ENCODE measurements around the gene MIB1. TPM values are rescaled to one million over a fixed set of nuclear protein-coding genes. Genes with fewer than 3 reads are reported as not detected.

The MIB1 gene
- total RNA-seq, 1 experiment from 2014 or later = 70.5 TPM

DNA sequence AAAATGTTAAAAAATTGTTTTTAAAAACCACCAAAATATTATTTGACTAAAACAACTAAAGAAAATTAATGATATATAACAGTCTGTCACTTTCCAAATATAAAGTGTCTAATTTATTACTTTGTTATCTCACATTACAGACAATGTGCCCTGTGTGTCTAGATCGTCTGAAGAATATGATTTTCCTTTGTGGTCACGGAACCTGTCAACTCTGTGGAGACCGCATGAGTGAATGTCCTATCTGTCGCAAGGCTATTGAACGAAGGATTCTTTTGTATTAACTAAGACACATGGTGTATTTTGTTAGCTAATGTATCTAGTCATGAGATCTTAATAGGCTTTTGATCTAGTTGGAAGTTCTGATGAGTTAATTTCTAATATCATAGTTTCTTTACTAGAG lies 123.8 kb downstream of the MIB1 start:
- Histone ChIP-seq H3K36me3 (ENCODE audit: insufficient read depth, low read length, poor library complexity, severe bottlenecking) (peaks cover 38% of the 10 kb centered on the region), H3K9me3 (ENCODE audit: low read depth, low read length, poor library complexity, severe bottlenecking) (no peaks in the 10 kb centered on the region), H3K4me3 (ENCODE audit: low read depth, low read length, poor library complexity, severe bottlenecking) (no peak overlapping the region), H3K27ac (ENCODE audit: low read depth, low read length, poor library complexity, severe bottlenecking) (no peak overlapping the region), H3K27me3 (replicated peaks; ENCODE audit: insufficient read depth, low read depth, low read length, poor library complexity) (no peaks in the 10 kb centered on the region), H3K4me1 (ENCODE audit: insufficient read depth, low read length, poor library complexity, severe bottlenecking) (peaks cover 8% of the 10 kb centered on the region)
- intact Hi-C loops (cut with micrococcal nuclease; ENCODE audit: unreplicated experiment) = no loop called here
- CTCF ChIA-PET = no interaction called here
- TF ChIP-seq CTCF (conservative IDR thresholded peaks at IDR 0.05; ENCODE audit: low read depth, low read length) (no peak), EZH2 (IDR thresholded peaks at IDR 0.05; ENCODE audit: borderline replicate concordance, low read depth, low read length, poor library complexity, severe bottlenecking) (no peak)
- DNase-seq (ENCODE audit: low spot score) = no peak
- POLR2A ChIA-PET (ENCODE audit: low non-redundant PET) = no interaction called here
- no TSS peak for BruUV-seq (replicated peaks)

DNA sequence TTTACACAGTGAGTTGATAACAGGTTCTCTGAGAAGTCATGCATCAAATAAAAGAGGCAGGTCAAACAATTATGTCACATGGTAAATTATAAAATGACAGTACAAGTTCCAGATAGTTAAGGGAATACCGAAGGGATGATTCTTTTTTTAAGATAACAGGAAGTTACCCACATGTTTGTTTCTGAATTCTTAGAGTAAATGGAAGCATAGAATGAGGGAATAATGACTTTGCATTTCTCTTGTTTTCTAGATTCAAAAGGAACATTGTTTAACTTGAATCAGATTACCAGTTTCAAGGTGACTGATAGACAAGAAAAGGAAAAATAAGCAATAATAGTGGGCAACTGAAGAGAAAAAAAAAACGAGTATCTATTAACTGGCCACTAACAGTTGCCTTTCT lies 124.5 kb downstream of the MIB1 start:
- Histone ChIP-seq H3K4me1 (ENCODE audit: insufficient read depth, low read length, poor library complexity, severe bottlenecking) (peaks cover 9% of the 10 kb centered on the region), H3K4me3 (ENCODE audit: low read depth, low read length, poor library complexity, severe bottlenecking) (no peak overlapping the region), H3K9me3 (ENCODE audit: low read depth, low read length, poor library complexity, severe bottlenecking) (no peaks in the 10 kb centered on the region), H3K36me3 (ENCODE audit: insufficient read depth, low read length, poor library complexity, severe bottlenecking) (peaks cover 38% of the 10 kb centered on the region), H3K27me3 (replicated peaks; ENCODE audit: insufficient read depth, low read depth, low read length, poor library complexity) (no peaks in the 10 kb centered on the region), H3K27ac (ENCODE audit: low read depth, low read length, poor library complexity, severe bottlenecking) (no peak overlapping the region)
- TF ChIP-seq EZH2 (IDR thresholded peaks at IDR 0.05; ENCODE audit: borderline replicate concordance, low read depth, low read length, poor library complexity, severe bottlenecking) (no peak), CTCF (conservative IDR thresholded peaks at IDR 0.05; ENCODE audit: low read depth, low read length) (no peak)
- DNase-seq (ENCODE audit: low spot score) = no peak
- ChIA-PET CTCF (no interaction called here), POLR2A (ENCODE audit: low non-redundant PET) (no interaction called here)
- intact Hi-C loops (cut with micrococcal nuclease; ENCODE audit: unreplicated experiment) = no loop called here
- no TSS peak for BruUV-seq (replicated peaks)

DNA sequence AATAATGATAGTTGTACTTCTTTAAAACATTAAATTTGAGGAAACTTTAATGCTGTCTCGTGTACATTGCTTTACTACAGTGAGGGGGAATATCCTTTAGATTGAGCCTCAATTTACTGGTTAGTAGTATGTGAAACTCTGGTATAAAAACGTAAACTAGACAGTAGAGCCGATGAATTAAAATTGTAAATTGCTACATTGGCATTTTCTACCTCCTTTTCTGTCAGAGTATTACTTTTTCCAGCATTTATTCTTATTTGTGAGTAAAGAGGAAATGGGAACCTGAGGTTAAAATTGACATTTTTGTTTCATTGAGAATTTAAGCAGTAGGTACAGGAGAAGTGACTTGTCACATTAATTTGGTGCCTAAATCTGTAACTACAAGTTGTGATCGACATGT lies 128.2 kb downstream of the MIB1 start:
- H3K9me3 ChIP-seq (ENCODE audit: low read depth, low read length, poor library complexity, severe bottlenecking) = no peaks in the 10 kb centered on the region
- POLR2A ChIA-PET (ENCODE audit: low non-redundant PET) = no interaction called here
- TF ChIP-seq CTCF (conservative IDR thresholded peaks at IDR 0.05; ENCODE audit: low read depth, low read length) = no peak
- TF ChIP-seq EZH2 (IDR thresholded peaks at IDR 0.05; ENCODE audit: borderline replicate concordance, low read depth, low read length, poor library complexity, severe bottlenecking) = no peak
- no peaks in the 10 kb centered on the region for H3K27me3 ChIP-seq (replicated peaks; ENCODE audit: insufficient read depth, low read depth, low read length, poor library complexity)
- peaks cover 9% of the 10 kb centered on the region for H3K4me1 ChIP-seq (ENCODE audit: insufficient read depth, low read length, poor library complexity, severe bottlenecking)
- peaks cover 20% of the 10 kb centered on the region for H3K36me3 ChIP-seq (ENCODE audit: insufficient read depth, low read length, poor library complexity, severe bottlenecking)
- CTCF ChIA-PET = no interaction called here
- BruUV-seq (replicated peaks) = no TSS peak
- H3K4me3 ChIP-seq (ENCODE audit: low read depth, low read length, poor library complexity, severe bottlenecking) = no peak overlapping the region
- no peak overlapping the region for H3K27ac ChIP-seq (ENCODE audit: low read depth, low read length, poor library complexity, severe bottlenecking)
- DNase-seq (ENCODE audit: low spot score) = no peak
- intact Hi-C loops (cut with micrococcal nuclease; ENCODE audit: unreplicated experiment) = no loop called here
